Neuronal stem cell (in vitro differentiated cells): ENCODE data around the gene NPHP4.

ENCODE experiments used
- DNase-seq: peaks from one replicate; pipeline ENCODE4 v3.0.0-alpha.2; 2013; ENCODE audit warnings: low spot score
- H2AFZ ChIP-seq: one replicate; pipeline ENCODE4 v1.6.1; 2013; ENCODE audit warnings: mild to moderate bottlenecking, low read length, inconsistent platforms
- H2AK5ac ChIP-seq: 2 replicates; pipeline ENCODE4 v1.6.1; 2013; ENCODE audit warnings: low read depth, mild to moderate bottlenecking, inconsistent platforms, low read length, moderate library complexity, mixed read lengths
- H2BK120ac ChIP-seq: 2 replicates; pipeline ENCODE4 v1.6.1; 2013; ENCODE audit warnings: low read depth, mild to moderate bottlenecking, inconsistent platforms, low read length, moderate library complexity, mixed read lengths
- H2BK12ac ChIP-seq: one replicate; pipeline ENCODE4 v1.6.1; 2013; ENCODE audit warnings: low read length, inconsistent platforms
- H2BK15ac ChIP-seq: 2 replicates; pipeline ENCODE4 v1.6.1; 2013; ENCODE audit warnings: mild to moderate bottlenecking, low read length, inconsistent platforms, mixed read lengths
- H2BK5ac ChIP-seq: one replicate; pipeline ENCODE4 v1.6.1; 2013; ENCODE audit warnings: inconsistent platforms, mild to moderate bottlenecking, low read length, moderate library complexity
- H3K14ac ChIP-seq: one replicate; pipeline ENCODE4 v1.6.1; 2013; ENCODE audit warnings: low read length, inconsistent platforms
- H3K18ac ChIP-seq: 2 replicates; pipeline ENCODE4 v1.6.1; 2013; ENCODE audit warnings: low read length, inconsistent platforms
- H3K23ac ChIP-seq: 2 replicates; pipeline ENCODE4 v1.6.1; 2013; ENCODE audit warnings: low read depth, mild to moderate bottlenecking, mixed read lengths, low read length, inconsistent platforms; ENCODE audit not compliant: poor library complexity
- H3K27ac ChIP-seq: replicated peaks from 3 replicates; pipeline ENCODE4 v1.5.1; 2013; ENCODE audit warnings: low read length, inconsistent platforms
- H3K27me3 ChIP-seq, 3 experiments: 2 replicates each; pipeline ENCODE4 v1.6.1; 2013; ENCODE audit warnings: low read length in 3 of 3, mild to moderate bottlenecking in 2 of 3, inconsistent platforms in 1 of 3, low read depth in 1 of 3, mixed read lengths in 1 of 3, moderate library complexity in 1 of 3; ENCODE audit not compliant: control insufficient read depth in 3 of 3, insufficient read depth in 3 of 3
- H3K36me3 ChIP-seq, 2 donors: replicated peaks in 1 of 2; 2 replicates each; pipeline ENCODE4 v1.6.1; 2013; ENCODE audit warnings: low read length in 2 of 2; ENCODE audit not compliant: control insufficient read depth in 2 of 2, insufficient read depth in 2 of 2
- H3K4ac ChIP-seq: 2 replicates; pipeline ENCODE4 v1.6.1; 2013; ENCODE audit warnings: inconsistent platforms, mild to moderate bottlenecking, low read length, moderate library complexity
- H3K4me1 ChIP-seq, 2 donors: 1 replicate in 1 of 2; 2 replicates in 1 of 2; pipeline ENCODE4 v1.6.1; 2013; ENCODE audit warnings: low read length in 2 of 2, low read depth in 1 of 2; ENCODE audit not compliant: control insufficient read depth in 2 of 2, insufficient read depth in 1 of 2
- H3K4me2 ChIP-seq: one replicate; pipeline ENCODE4 v1.6.1; 2013; ENCODE audit warnings: mild to moderate bottlenecking, low read length, inconsistent platforms; ENCODE audit not compliant: insufficient read depth, poor library complexity, severe bottlenecking
- H3K4me3 ChIP-seq, 2 donors: 2 replicates each; pipeline ENCODE4 v1.5.1; 2013; ENCODE audit warnings: low read length in 2 of 2, mild to moderate bottlenecking in 2 of 2, inconsistent platforms in 1 of 2, moderate library complexity in 1 of 2
- H3K79me1 ChIP-seq: one replicate; pipeline ENCODE4 v1.6.1; 2013; ENCODE audit warnings: low read depth, mild to moderate bottlenecking, inconsistent platforms, low read length, moderate library complexity
- H3K9ac ChIP-seq: one replicate; pipeline ENCODE4 v1.6.1; 2013; ENCODE audit warnings: mild to moderate bottlenecking, low read depth, low read length, inconsistent platforms; ENCODE audit not compliant: poor library complexity
- H3K9me3 ChIP-seq, 2 donors: replicated peaks in 1 of 2; 2 replicates each; pipeline versions ENCODE3 to v1.6.1; 2013; ENCODE audit warnings: low read length in 2 of 2, mild to moderate bottlenecking in 2 of 2, inconsistent platforms in 1 of 2, low read depth in 1 of 2, mixed read lengths in 1 of 2, moderate library complexity in 1 of 2; ENCODE audit not compliant: control insufficient read depth in 2 of 2, insufficient read depth in 1 of 2
- H4K8ac ChIP-seq: one replicate; pipeline ENCODE4 v1.6.1; 2013; ENCODE audit warnings: low read depth, mild to moderate bottlenecking, inconsistent platforms, low read length, moderate library complexity
- H4K91ac ChIP-seq: one replicate; pipeline ENCODE4 v1.6.1; 2013; ENCODE audit warnings: low read length, low read depth, mild to moderate bottlenecking, inconsistent platforms; ENCODE audit not compliant: poor library complexity
- WGBS, 2 donors: extraction: QIAGEN DNeasy Blood & Tissue Kit; methylation state at CpG; one replicate each; pipeline ENCODE4 v1.1.7; 2013; ENCODE audit warnings: missing lambda C conversion rate in 2 of 2, mixed read lengths in 1 of 2; ENCODE audit not compliant: insufficient read length in 2 of 2, insufficient replicate concordance in 1 of 2; ENCODE audit errors: extremely low coverage in 2 of 2; 5-methylcytosine and 5-hydroxymethylcytosine counted together

NPHP4 gene

GRCh38 chr1:5886140-5886483 is 106.1 kb downstream of the NPHP4 start:
- H2BK15ac ChIP-seq, result no peak overlapping the region
- WGBS, 2 donors, result no CpG with 5 or more reads among the region's 10 CpGs

GRCh38 chr1:5885471-5886139 is 106.6 kb downstream of the NPHP4 start:
- H4K8ac ChIP-seq, result no peak overlapping the region
- H2BK15ac ChIP-seq, result no peak overlapping the region
- no peak overlapping the region for H3K4me3 ChIP-seq
- H3K23ac ChIP-seq, result no peak overlapping the region
- H3K9me3 ChIP-seq, result no peaks in the 10 kb centered on the region
- H2AFZ ChIP-seq, result no peak overlapping the region
- no peak for DNase-seq
- H3K4me2 ChIP-seq, result no peak overlapping the region
- H3K9ac ChIP-seq, result no peak overlapping the region
- H3K4ac ChIP-seq, result no peak overlapping the region
- H2AK5ac ChIP-seq, result no peak overlapping the region
- no peak overlapping the region for H4K91ac ChIP-seq
- no peak overlapping the region for H3K27ac ChIP-seq
- no peak overlapping the region for H3K14ac ChIP-seq
- peaks cover 3% of the 10 kb centered on the region for H3K79me1 ChIP-seq
- peaks cover 8% of the 10 kb centered on the region in 2 donors for H3K4me1 ChIP-seq
- WGBS, 2 donors, result no CpG with 5 or more reads among the region's 18 CpGs
- H2BK5ac ChIP-seq, result no peak overlapping the region
- H3K18ac ChIP-seq, result peak overlapping the region; percentile 14
- peaks cover 3 to 5% of the 10 kb centered on the region in 2 donors for H3K36me3 ChIP-seq
- H3K27me3 ChIP-seq, result no peaks in the 10 kb centered on the region
- no peak overlapping the region for H2BK12ac ChIP-seq
- H2BK120ac ChIP-seq, result no peak overlapping the region

More at GRCh38 chr1:5886140-5886483, 106.1 kb downstream of the NPHP4 start:
- no peak overlapping the region for H3K14ac ChIP-seq
- no peak overlapping the region for H3K18ac ChIP-seq
- H3K4ac ChIP-seq, result no peak overlapping the region
- H3K23ac ChIP-seq, result no peak overlapping the region
- no peak overlapping the region for H3K4me2 ChIP-seq
- H4K91ac ChIP-seq, result no peak overlapping the region
- no peak overlapping the region for H4K8ac ChIP-seq
- no peak overlapping the region for H2BK120ac ChIP-seq
- H3K4me1 ChIP-seq, result peaks cover 8 to 11% of the 10 kb centered on the region in 2 donors
- H3K4me3 ChIP-seq, result no peak overlapping the region
- no peak overlapping the region for H2BK5ac ChIP-seq
- no peak overlapping the region for H3K27ac ChIP-seq
- no peaks in the 10 kb centered on the region for H3K27me3 ChIP-seq
- H3K9me3 ChIP-seq, result no peaks in the 10 kb centered on the region
- H3K36me3 ChIP-seq, result peaks cover 5% of the 10 kb centered on the region in 2 donors
- no peak overlapping the region for H2AK5ac ChIP-seq
- H3K9ac ChIP-seq, result no peak overlapping the region
- no peak overlapping the region for H2AFZ ChIP-seq
- no peak for DNase-seq
- no peak overlapping the region for H2BK12ac ChIP-seq
- H3K79me1 ChIP-seq, result peaks cover 3% of the 10 kb centered on the region

GRCh38 chr1:5884110-5884509 is 108.1 kb downstream of the NPHP4 start:
- Histone ChIP-seq H3K79me1 (peaks cover 2% of the 10 kb centered on the region), H3K36me3 (peaks cover 6 to 15% of the 10 kb centered on the region in 2 donors), H2BK12ac (no peak overlapping the region), H3K23ac (no peak overlapping the region), H3K4me3 (no peak overlapping the region), H3K4ac (no peak overlapping the region), H2BK120ac (no peak overlapping the region), H3K27me3 (no peaks in the 10 kb centered on the region), H4K8ac (no peak overlapping the region), H4K91ac (no peak overlapping the region), H2AFZ (no peak overlapping the region), H3K9ac (no peak overlapping the region), H2BK5ac (no peak overlapping the region), H3K9me3 (peaks cover 0 to 4% of the 10 kb centered on the region in 2 donors), H2AK5ac (no peak overlapping the region), H3K4me1 (peaks cover 3 to 8% of the 10 kb centered on the region in 2 donors), H3K27ac (no peak overlapping the region), H3K18ac (no peak overlapping the region), H2BK15ac (no peak overlapping the region), H3K14ac (no peak overlapping the region), H3K4me2 (no peak overlapping the region)
- DNase-seq, result no peak
- WGBS, 2 donors, result no CpG with 5 or more reads among the region's 13 CpGs

- Histone ChIP-seq H3K9me3 (peaks cover 0 to 4% of the 10 kb centered on the region in 2 donors), H3K9ac (no peak overlapping the region), H4K8ac (no peak overlapping the region), H2BK120ac (no peak overlapping the region), H3K79me1 (peaks cover 2% of the 10 kb centered on the region), H3K23ac (no peak overlapping the region), H3K4ac (no peak overlapping the region), H3K36me3 (peaks cover 6 to 15% of the 10 kb centered on the region in 2 donors), H3K4me3 (no peak overlapping the region), H4K91ac (no peak overlapping the region), H3K4me2 (no peak overlapping the region), H2BK5ac (no peak overlapping the region), H3K27me3 (no peaks in the 10 kb centered on the region), H2BK15ac (no peak overlapping the region), H2AK5ac (no peak overlapping the region), H2AFZ (no peak overlapping the region), H3K14ac (no peak overlapping the region), H2BK12ac (no peak overlapping the region), H3K27ac (no peak overlapping the region), H3K18ac (no peak overlapping the region), H3K4me1 (peaks cover 2 to 3% of the 10 kb centered on the region in 2 donors)
- no peak for DNase-seq
- no CpG with 5 or more reads among the region's 30 CpGs for WGBS, 2 donors
These were observed 108.8 kb downstream of the NPHP4 start for GRCh38 chr1:5883129-5884048.
